ENCODE data around the gene FECH.
A peak's percentile ranks its signal among the peaks of the same experiment; 100 is the strongest.
"Not testable (repeated sequence)": the region's sequence is repeated elsewhere in the genome, so short reads cannot be mapped to it uniquely, and the experiment has no call there.

Gene FECH

GRCh38 chr18:57595347-57595746 lies 8.8 kb upstream of the FECH start:
- no peak for TF ChIP-seq CTCF (IDR thresholded peaks at IDR 0.05; ENCODE audit: low read depth, low read length)
- no peak for DNase-seq (ENCODE audit: low read depth, low spot score)
- in situ Hi-C loops (cut with HindIII; ENCODE audit: low sequenced_read_pairs): no loop called here

GRCh38 chr18:57592716-57593115 lies 6.2 kb upstream of the FECH start:
- DNase-seq (ENCODE audit: low read depth, low spot score); H3K4me3 ChIP-seq (ENCODE audit: low read depth, low read length); in situ Hi-C loops (cut with HindIII; ENCODE audit: low sequenced_read_pairs): not testable (repeated sequence)

More at GRCh38 chr18:57595347-57595746, 8.8 kb upstream of the FECH start:
- no peak overlapping the region for H3K4me3 ChIP-seq (ENCODE audit: low read depth, low read length)

- no peak overlapping the region for H3K4me3 ChIP-seq (ENCODE audit: low read depth, low read length)
- DNase-seq (ENCODE audit: low read depth, low spot score): no peak
Measured at GRCh38 chr18:57589161-57589560, 2.7 kb upstream of the FECH start.

GRCh38 chr18:57587098-57587661 lies 678 bp upstream of the FECH start:
- no peak for TF ChIP-seq CTCF (IDR thresholded peaks at IDR 0.05; ENCODE audit: low read depth, low read length)
- H3K4me3 ChIP-seq (ENCODE audit: low read depth, low read length): no peak overlapping the region

More at GRCh38 chr18:57589161-57589560, 2.7 kb upstream of the FECH start:
- in situ Hi-C loops (cut with HindIII; ENCODE audit: low sequenced_read_pairs): no loop called here
- TF ChIP-seq CTCF (IDR thresholded peaks at IDR 0.05; ENCODE audit: low read depth, low read length): no peak

GRCh38 chr18:57585855-57586250 lies 649 bp downstream of the FECH start:
- no peak for TF ChIP-seq CTCF (IDR thresholded peaks at IDR 0.05; ENCODE audit: low read depth, low read length)
- peak; percentile 1 for DNase-seq (ENCODE audit: low read depth, low spot score)
- peak overlapping the region; percentile 59 for H3K4me3 ChIP-seq (ENCODE audit: low read depth, low read length)
- in situ Hi-C loops (cut with HindIII; ENCODE audit: low sequenced_read_pairs): no loop called here

More at GRCh38 chr18:57587098-57587661, 678 bp upstream of the FECH start:
- in situ Hi-C loops (cut with HindIII; ENCODE audit: low sequenced_read_pairs): no loop called here
- no peak for DNase-seq (ENCODE audit: low read depth, low spot score)

- no peak for TF ChIP-seq CTCF (IDR thresholded peaks at IDR 0.05; ENCODE audit: low read depth, low read length)
- peak; percentile 12 for DNase-seq (ENCODE audit: low read depth, low spot score)
- in situ Hi-C loops (cut with HindIII; ENCODE audit: low sequenced_read_pairs): no loop called here
- peak overlapping the region; percentile 59 for H3K4me3 ChIP-seq (ENCODE audit: low read depth, low read length)
Measured at GRCh38 chr18:57585421-57585820, 1.1 kb downstream of the FECH start.

- DNase-seq (ENCODE audit: low read depth, low spot score): no peak
- no peak for TF ChIP-seq CTCF (IDR thresholded peaks at IDR 0.05; ENCODE audit: low read depth, low read length)
- H3K4me3 ChIP-seq (ENCODE audit: low read depth, low read length): no peak overlapping the region
- in situ Hi-C loops (cut with HindIII; ENCODE audit: low sequenced_read_pairs): no loop called here
Measured at GRCh38 chr18:57584444-57584843, 2.1 kb downstream of the FECH start.
